Peyer's patch (tissue), 4 donors: ENCODE data around the gene CALCOCO1.

Source experiments
- POLR2A ChIP-seq, 2 donors: fragments of 450-650 bp; IDR thresholded peaks; one replicate each; pipeline ENCODE4 v1.5.1; 2017; ENCODE audit warnings: antibody characterized with exemption in 2 of 2, mild to moderate bottlenecking in 2 of 2, moderate library complexity in 2 of 2
- TF ChIP-seq, protein P1 (sequence below), 6 experiments: fragments of 450-650 bp in 4 of 6; fragments of 200-600 bp in 2 of 6; sonication (generic) in 1 of 6; IDR thresholded peaks; one replicate each; pipeline ENCODE4 v1.5.1; 2017 to 2019; ENCODE audit warnings: antibody characterized with exemption in 6 of 6, mild to moderate bottlenecking in 3 of 6, moderate library complexity in 1 of 6

GRCh38 chr12:53719649-53720048, 7.6 kb downstream of the CALCOCO1 start:
- no peak for TF ChIP-seq POLR2A (IDR thresholded peaks at IDR 0.05)
- TF ChIP-seq, protein P1, sequence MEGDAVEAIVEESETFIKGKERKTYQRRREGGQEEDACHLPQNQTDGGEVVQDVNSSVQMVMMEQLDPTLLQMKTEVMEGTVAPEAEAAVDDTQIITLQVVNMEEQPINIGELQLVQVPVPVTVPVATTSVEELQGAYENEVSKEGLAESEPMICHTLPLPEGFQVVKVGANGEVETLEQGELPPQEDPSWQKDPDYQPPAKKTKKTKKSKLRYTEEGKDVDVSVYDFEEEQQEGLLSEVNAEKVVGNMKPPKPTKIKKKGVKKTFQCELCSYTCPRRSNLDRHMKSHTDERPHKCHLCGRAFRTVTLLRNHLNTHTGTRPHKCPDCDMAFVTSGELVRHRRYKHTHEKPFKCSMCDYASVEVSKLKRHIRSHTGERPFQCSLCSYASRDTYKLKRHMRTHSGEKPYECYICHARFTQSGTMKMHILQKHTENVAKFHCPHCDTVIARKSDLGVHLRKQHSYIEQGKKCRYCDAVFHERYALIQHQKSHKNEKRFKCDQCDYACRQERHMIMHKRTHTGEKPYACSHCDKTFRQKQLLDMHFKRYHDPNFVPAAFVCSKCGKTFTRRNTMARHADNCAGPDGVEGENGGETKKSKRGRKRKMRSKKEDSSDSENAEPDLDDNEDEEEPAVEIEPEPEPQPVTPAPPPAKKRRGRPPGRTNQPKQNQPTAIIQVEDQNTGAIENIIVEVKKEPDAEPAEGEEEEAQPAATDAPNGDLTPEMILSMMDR (IDR thresholded peaks at IDR 0.05) = no peak
